Left ventricle myocardium inferior (tissue), 1 donor: ENCODE measurements around the gene CMIP. TPM values are rescaled to one million over a fixed set of nuclear protein-coding genes. Genes with fewer than 3 reads are reported as not detected.

Experiments
- DNase-seq: peaks from one replicate; pipeline ENCODE4 v3.0.0-alpha.2; 2020
- H3K27ac ChIP-seq: fragments of 200-600 bp; replicated peaks from 2 replicates; pipeline ENCODE4 v1.8.0; 2021
- H3K27me3 ChIP-seq: fragments of 200-600 bp; 2 replicates; pipeline ENCODE4 v1.8.0; 2021; ENCODE audit warnings: low read depth
- H3K36me3 ChIP-seq: fragments of 200-600 bp; 2 replicates; pipeline ENCODE4 v1.8.0; 2021
- H3K4me1 ChIP-seq: fragments of 200-600 bp; 2 replicates; pipeline ENCODE4 v1.8.0; 2021
- H3K4me3 ChIP-seq: fragments of 200-600 bp; 2 replicates; pipeline ENCODE4 v1.8.0; 2021; ENCODE audit warnings: mild to moderate bottlenecking, moderate library complexity
- H3K9me3 ChIP-seq: fragments of 200-600 bp; replicated peaks from 2 replicates; pipeline ENCODE4 v1.8.0; 2021
- intact Hi-C: fragments of 100-400 bp; cut with micrococcal nuclease; formaldehyde crosslinking; loops from one replicate; pipeline ENCODE4 v1.11.0; 2022
- total RNA-seq: library from RNA; stranded (reverse); fragmentation: NEBNext Ultra II Directional; extraction: Animal tissue kit (Norgen Biotek cat#: 25700); gene quantifications from one replicate; pipeline ENCODE4 v1.2.1, GENCODE V29; 2021
- TF ChIP-seq, protein P1 (sequence below): fragments of 200-600 bp; IDR thresholded peaks from 2 replicates; pipeline ENCODE4 v1.8.0; 2021; ENCODE audit warnings: antibody characterized with exemption, mild to moderate bottlenecking, borderline replicate concordance
- donor health status: DM: no; HTN: yes; CAD: no; lungs with severe emphysema.

The CMIP gene
- total RNA-seq, 1 donor from 2014 or later: 11.2 TPM

DNA sequence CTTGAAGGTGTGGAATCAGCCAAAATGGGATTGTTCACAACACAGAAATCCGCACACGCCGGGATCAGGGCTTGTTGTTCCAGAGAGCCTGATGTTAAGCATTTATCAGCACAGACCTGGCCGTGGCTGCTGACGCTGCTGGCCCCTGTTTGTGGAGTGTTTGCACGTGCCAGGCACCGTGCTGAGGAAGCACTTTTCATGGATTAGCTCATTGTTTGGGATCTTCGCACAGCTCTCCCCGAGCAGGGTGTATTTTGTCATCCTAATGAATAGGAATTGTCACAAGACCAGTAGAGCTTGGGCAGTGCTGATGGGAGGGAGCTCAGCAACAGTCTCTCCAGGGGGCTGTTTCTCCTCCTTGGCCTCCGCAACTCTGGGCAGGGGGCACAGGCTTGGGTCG is 174.1 kb downstream of the CMIP start:
- peaks cover 24% of the 10 kb centered on the region for H3K4me1 ChIP-seq
- H3K27ac ChIP-seq: no peak overlapping the region
- H3K27me3 ChIP-seq: no peaks in the 10 kb centered on the region
- intact Hi-C loops: no loop called here
- TF ChIP-seq, protein P1, sequence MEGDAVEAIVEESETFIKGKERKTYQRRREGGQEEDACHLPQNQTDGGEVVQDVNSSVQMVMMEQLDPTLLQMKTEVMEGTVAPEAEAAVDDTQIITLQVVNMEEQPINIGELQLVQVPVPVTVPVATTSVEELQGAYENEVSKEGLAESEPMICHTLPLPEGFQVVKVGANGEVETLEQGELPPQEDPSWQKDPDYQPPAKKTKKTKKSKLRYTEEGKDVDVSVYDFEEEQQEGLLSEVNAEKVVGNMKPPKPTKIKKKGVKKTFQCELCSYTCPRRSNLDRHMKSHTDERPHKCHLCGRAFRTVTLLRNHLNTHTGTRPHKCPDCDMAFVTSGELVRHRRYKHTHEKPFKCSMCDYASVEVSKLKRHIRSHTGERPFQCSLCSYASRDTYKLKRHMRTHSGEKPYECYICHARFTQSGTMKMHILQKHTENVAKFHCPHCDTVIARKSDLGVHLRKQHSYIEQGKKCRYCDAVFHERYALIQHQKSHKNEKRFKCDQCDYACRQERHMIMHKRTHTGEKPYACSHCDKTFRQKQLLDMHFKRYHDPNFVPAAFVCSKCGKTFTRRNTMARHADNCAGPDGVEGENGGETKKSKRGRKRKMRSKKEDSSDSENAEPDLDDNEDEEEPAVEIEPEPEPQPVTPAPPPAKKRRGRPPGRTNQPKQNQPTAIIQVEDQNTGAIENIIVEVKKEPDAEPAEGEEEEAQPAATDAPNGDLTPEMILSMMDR: no peak
- no peaks in the 10 kb centered on the region for H3K9me3 ChIP-seq
- no peak overlapping the region for H3K4me3 ChIP-seq
- no peak for DNase-seq
- H3K36me3 ChIP-seq: peaks cover 8% of the 10 kb centered on the region

DNA sequence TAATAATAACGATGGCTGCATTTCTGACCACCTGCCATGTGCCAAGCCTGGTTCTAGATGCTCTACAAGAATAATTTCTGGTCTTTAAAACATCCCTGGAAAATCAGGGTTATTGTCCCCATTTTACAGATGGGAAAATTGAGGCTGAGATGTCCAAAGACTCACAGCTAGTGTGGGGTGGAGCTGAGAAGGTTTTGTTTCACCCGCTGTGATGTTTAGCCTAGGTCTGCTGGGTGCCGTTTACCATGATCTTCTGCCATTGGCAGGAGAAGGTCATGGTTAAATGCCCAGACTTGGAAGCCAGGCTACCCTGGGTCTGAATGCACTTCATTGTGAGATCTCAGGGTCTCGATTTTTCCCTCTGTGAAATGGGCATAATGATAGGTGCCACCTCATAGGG is 175.4 kb downstream of the CMIP start:
- Histone ChIP-seq H3K9me3 (no peaks in the 10 kb centered on the region), H3K36me3 (peaks cover 8% of the 10 kb centered on the region), H3K27me3 (no peaks in the 10 kb centered on the region), H3K27ac (no peak overlapping the region), H3K4me1 (peaks cover 20% of the 10 kb centered on the region), H3K4me3 (no peak overlapping the region)
- TF ChIP-seq, protein P1: no peak
- intact Hi-C loops: no loop called here
- DNase-seq: no peak

DNA sequence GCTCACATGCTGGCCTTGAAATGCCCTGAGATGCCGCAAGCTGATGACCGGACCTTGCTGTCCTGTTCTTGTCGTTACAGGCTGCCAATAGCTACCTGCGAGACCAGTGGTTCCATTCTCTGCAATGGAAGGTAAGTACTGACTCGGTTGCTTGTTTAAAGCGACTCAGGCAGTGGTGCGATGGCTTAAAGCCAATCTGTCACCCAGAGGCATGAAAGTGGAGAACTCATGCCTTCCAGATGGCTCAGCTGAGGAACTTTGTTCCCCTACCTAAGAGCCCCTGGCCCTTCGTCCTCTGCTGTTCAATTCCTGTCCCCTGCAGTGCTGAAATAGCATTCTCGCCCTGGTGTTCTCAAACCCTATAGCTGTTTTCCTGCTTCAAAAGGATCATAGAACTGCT is 176.2 kb downstream of the CMIP start:
- intact Hi-C loops: no loop called here
- H3K9me3 ChIP-seq: no peaks in the 10 kb centered on the region
- no peaks in the 10 kb centered on the region for H3K27me3 ChIP-seq
- H3K27ac ChIP-seq: no peak overlapping the region
- TF ChIP-seq, protein P1: no peak
- no peak for DNase-seq
- H3K4me1 ChIP-seq: peaks cover 27% of the 10 kb centered on the region
- H3K36me3 ChIP-seq: peaks cover 8% of the 10 kb centered on the region
- no peak overlapping the region for H3K4me3 ChIP-seq

DNA sequence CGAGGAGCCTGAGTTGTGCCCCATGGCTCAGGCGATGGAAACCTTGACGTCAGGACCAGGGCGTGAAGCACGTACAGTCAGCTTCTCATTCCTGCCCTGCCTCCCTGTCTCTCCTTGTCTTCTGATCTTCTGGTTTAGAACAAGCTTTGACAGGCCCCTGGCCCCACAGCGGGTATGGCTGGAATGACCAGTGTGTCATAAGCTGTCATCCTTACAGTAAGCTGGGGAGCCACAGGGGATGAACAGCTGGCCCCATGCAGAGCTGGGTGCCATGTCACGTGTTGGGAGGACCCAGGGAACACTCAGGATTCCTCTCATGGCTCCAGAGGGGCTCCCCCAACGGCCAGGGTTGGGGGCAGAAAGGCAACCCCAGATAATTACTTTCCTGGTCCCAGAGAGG is 176.9 kb downstream of the CMIP start:
- peaks cover 8% of the 10 kb centered on the region for H3K36me3 ChIP-seq
- intact Hi-C loops: no loop called here

DNA sequence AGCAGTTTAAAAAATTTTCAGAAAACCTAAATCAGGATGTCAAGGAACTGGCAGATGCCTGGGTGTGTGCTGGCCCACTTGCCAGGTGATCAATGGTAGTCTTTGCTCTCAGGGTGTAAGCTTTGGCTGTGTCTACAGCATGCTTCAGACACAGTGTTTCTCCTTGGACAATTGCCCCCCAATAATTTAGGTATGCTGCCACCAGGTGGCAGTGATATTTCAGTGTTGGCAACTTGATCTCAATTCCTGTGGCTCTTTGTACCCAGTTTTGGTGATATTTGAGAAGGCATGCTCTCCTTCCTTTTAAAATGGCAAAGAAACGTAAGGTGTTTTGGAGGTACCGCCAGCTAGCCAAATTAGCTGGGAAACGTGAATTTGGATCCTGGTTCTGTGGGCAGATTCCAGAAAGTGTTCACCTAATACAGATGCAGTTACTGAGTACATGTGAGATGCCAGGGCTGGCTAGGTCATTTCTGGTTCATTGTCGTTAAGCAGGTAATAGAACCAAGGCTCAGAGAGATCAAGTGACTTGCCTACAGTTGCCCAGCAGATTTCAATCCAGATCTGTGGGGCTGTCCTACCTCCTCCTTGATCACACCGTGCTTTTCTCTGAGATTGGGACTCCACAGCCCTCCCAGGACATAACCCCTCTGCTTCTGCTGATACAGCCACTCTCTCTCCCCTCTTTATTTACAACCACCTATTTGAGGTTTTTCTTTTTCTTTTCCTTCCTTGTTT is 178.9 kb downstream of the CMIP start:
- Histone ChIP-seq H3K4me3 (no peak overlapping the region), H3K4me1 (peaks cover 17% of the 10 kb centered on the region), H3K27me3 (no peaks in the 10 kb centered on the region), H3K9me3 (no peaks in the 10 kb centered on the region), H3K27ac (no peak overlapping the region), H3K36me3 (no peaks in the 10 kb centered on the region)
- no peak for DNase-seq
- intact Hi-C loops: no loop called here
- TF ChIP-seq, protein P1: peak; percentile 67

More for the DNA sequence above, 176.9 kb downstream of the CMIP start:
- peaks cover 26% of the 10 kb centered on the region for H3K4me1 ChIP-seq
- H3K4me3 ChIP-seq: no peak overlapping the region
- no peak for DNase-seq
- H3K9me3 ChIP-seq: no peaks in the 10 kb centered on the region
- TF ChIP-seq, protein P1: no peak
- H3K27ac ChIP-seq: no peak overlapping the region
- no peaks in the 10 kb centered on the region for H3K27me3 ChIP-seq
